Neuronal stem cell (in vitro differentiated cells): ENCODE data around the gene NRXN3.

Source experiments
- DNase-seq: peaks from one replicate; pipeline ENCODE4 v3.0.0-alpha.2; 2013; ENCODE audit warnings: low spot score
- H2AFZ ChIP-seq: one replicate; pipeline ENCODE4 v1.6.1; 2013; ENCODE audit warnings: mild to moderate bottlenecking, low read length, inconsistent platforms
- H2AK5ac ChIP-seq: 2 replicates; pipeline ENCODE4 v1.6.1; 2013; ENCODE audit warnings: low read depth, mild to moderate bottlenecking, inconsistent platforms, low read length, moderate library complexity, mixed read lengths
- H2BK120ac ChIP-seq: 2 replicates; pipeline ENCODE4 v1.6.1; 2013; ENCODE audit warnings: low read depth, mild to moderate bottlenecking, inconsistent platforms, low read length, moderate library complexity, mixed read lengths
- H2BK12ac ChIP-seq: one replicate; pipeline ENCODE4 v1.6.1; 2013; ENCODE audit warnings: low read length, inconsistent platforms
- H2BK15ac ChIP-seq: 2 replicates; pipeline ENCODE4 v1.6.1; 2013; ENCODE audit warnings: mild to moderate bottlenecking, low read length, inconsistent platforms, mixed read lengths
- H2BK5ac ChIP-seq: one replicate; pipeline ENCODE4 v1.6.1; 2013; ENCODE audit warnings: inconsistent platforms, mild to moderate bottlenecking, low read length, moderate library complexity
- H3K14ac ChIP-seq: one replicate; pipeline ENCODE4 v1.6.1; 2013; ENCODE audit warnings: low read length, inconsistent platforms
- H3K18ac ChIP-seq: 2 replicates; pipeline ENCODE4 v1.6.1; 2013; ENCODE audit warnings: low read length, inconsistent platforms
- H3K23ac ChIP-seq: 2 replicates; pipeline ENCODE4 v1.6.1; 2013; ENCODE audit warnings: low read depth, mild to moderate bottlenecking, mixed read lengths, low read length, inconsistent platforms; ENCODE audit not compliant: poor library complexity
- H3K27ac ChIP-seq: replicated peaks from 3 replicates; pipeline ENCODE4 v1.5.1; 2013; ENCODE audit warnings: low read length, inconsistent platforms
- H3K27me3 ChIP-seq, 3 experiments: 2 replicates each; pipeline ENCODE4 v1.6.1; 2013; ENCODE audit warnings: low read length in 3 of 3, mild to moderate bottlenecking in 2 of 3, inconsistent platforms in 1 of 3, low read depth in 1 of 3, mixed read lengths in 1 of 3, moderate library complexity in 1 of 3; ENCODE audit not compliant: control insufficient read depth in 3 of 3, insufficient read depth in 3 of 3
- H3K36me3 ChIP-seq, 2 donors: replicated peaks in 1 of 2; 2 replicates each; pipeline ENCODE4 v1.6.1; 2013; ENCODE audit warnings: low read length in 2 of 2; ENCODE audit not compliant: control insufficient read depth in 2 of 2, insufficient read depth in 2 of 2
- H3K4ac ChIP-seq: 2 replicates; pipeline ENCODE4 v1.6.1; 2013; ENCODE audit warnings: inconsistent platforms, mild to moderate bottlenecking, low read length, moderate library complexity
- H3K4me1 ChIP-seq, 2 donors: 1 replicate in 1 of 2; 2 replicates in 1 of 2; pipeline ENCODE4 v1.6.1; 2013; ENCODE audit warnings: low read length in 2 of 2, low read depth in 1 of 2; ENCODE audit not compliant: control insufficient read depth in 2 of 2, insufficient read depth in 1 of 2
- H3K4me2 ChIP-seq: one replicate; pipeline ENCODE4 v1.6.1; 2013; ENCODE audit warnings: mild to moderate bottlenecking, low read length, inconsistent platforms; ENCODE audit not compliant: insufficient read depth, poor library complexity, severe bottlenecking
- H3K4me3 ChIP-seq, 2 donors: 2 replicates each; pipeline ENCODE4 v1.5.1; 2013; ENCODE audit warnings: low read length in 2 of 2, mild to moderate bottlenecking in 2 of 2, inconsistent platforms in 1 of 2, moderate library complexity in 1 of 2
- H3K79me1 ChIP-seq: one replicate; pipeline ENCODE4 v1.6.1; 2013; ENCODE audit warnings: low read depth, mild to moderate bottlenecking, inconsistent platforms, low read length, moderate library complexity
- H3K9ac ChIP-seq: one replicate; pipeline ENCODE4 v1.6.1; 2013; ENCODE audit warnings: mild to moderate bottlenecking, low read depth, low read length, inconsistent platforms; ENCODE audit not compliant: poor library complexity
- H3K9me3 ChIP-seq, 2 donors: replicated peaks in 1 of 2; 2 replicates each; pipeline versions ENCODE3 to v1.6.1; 2013; ENCODE audit warnings: low read length in 2 of 2, mild to moderate bottlenecking in 2 of 2, inconsistent platforms in 1 of 2, low read depth in 1 of 2, mixed read lengths in 1 of 2, moderate library complexity in 1 of 2; ENCODE audit not compliant: control insufficient read depth in 2 of 2, insufficient read depth in 1 of 2
- H4K8ac ChIP-seq: one replicate; pipeline ENCODE4 v1.6.1; 2013; ENCODE audit warnings: low read depth, mild to moderate bottlenecking, inconsistent platforms, low read length, moderate library complexity
- H4K91ac ChIP-seq: one replicate; pipeline ENCODE4 v1.6.1; 2013; ENCODE audit warnings: low read length, low read depth, mild to moderate bottlenecking, inconsistent platforms; ENCODE audit not compliant: poor library complexity
- WGBS, 2 donors: extraction: QIAGEN DNeasy Blood & Tissue Kit; methylation state at CpG; one replicate each; pipeline ENCODE4 v1.1.7; 2013; ENCODE audit warnings: missing lambda C conversion rate in 2 of 2, mixed read lengths in 1 of 2; ENCODE audit not compliant: insufficient read length in 2 of 2, insufficient replicate concordance in 1 of 2; ENCODE audit errors: extremely low coverage in 2 of 2; 5-methylcytosine and 5-hydroxymethylcytosine counted together

The NRXN3 gene

DNA sequence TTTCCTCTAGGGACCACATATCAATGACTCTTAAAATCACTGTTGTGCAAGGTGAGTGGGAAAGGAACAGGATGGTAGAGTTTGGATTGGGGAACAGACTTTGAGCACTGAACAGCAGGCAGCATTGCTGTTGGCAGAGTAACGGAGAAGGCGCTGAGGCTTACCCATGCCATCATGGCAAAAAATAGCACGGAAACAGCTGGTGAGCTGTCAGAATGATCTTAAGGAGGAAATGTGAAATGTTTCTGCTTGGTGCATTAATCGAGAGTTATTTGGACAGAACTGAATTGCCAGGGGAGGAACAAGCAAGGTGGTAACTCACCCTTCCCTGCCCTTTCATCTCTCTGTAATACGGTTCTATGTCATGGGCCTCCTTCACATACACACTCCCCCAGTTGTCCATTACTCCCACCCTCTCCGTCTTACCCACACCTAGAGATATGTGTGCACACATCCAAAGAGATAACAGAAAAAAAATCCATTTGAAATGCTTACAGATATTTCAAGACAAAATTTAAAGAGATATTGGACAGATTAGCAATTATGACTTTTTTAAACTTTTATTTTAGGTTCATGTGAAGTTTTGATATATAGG lies 1468.6 kb downstream of the NRXN3 start:
- no peak for DNase-seq
- H3K4ac ChIP-seq = no peak overlapping the region
- no peak overlapping the region for H3K27ac ChIP-seq

GRCh38 chr14:79639613-79640012 lies 1469.4 kb downstream of the NRXN3 start:
- Histone ChIP-seq H4K8ac (no peak overlapping the region), H2AK5ac (no peak overlapping the region), H3K23ac (no peak overlapping the region), H2BK5ac (no peak overlapping the region), H3K4me1 (no peaks in the 10 kb centered on the region), H3K27me3 (no peaks in the 10 kb centered on the region), H3K9ac (no peak overlapping the region), H3K14ac (no peak overlapping the region), H3K36me3 (no peaks in the 10 kb centered on the region), H3K9me3 (peaks cover 0 to 3% of the 10 kb centered on the region in 2 donors), H3K27ac (no peak overlapping the region), H2BK120ac (no peak overlapping the region), H3K4me3 (no peak overlapping the region), H3K4me2 (no peak overlapping the region), H3K79me1 (no peaks in the 10 kb centered on the region), H4K91ac (no peak overlapping the region), H3K18ac (no peak overlapping the region), H2BK15ac (no peak overlapping the region), H3K4ac (no peak overlapping the region), H2AFZ (no peak overlapping the region), H2BK12ac (no peak overlapping the region)
- DNase-seq = no peak
- no CpG with 5 or more reads among the region's 3 CpGs for WGBS, 2 donors

More for the DNA sequence above, 1468.6 kb downstream of the NRXN3 start:
- Histone ChIP-seq H2BK120ac (no peak overlapping the region), H3K9ac (no peak overlapping the region), H3K36me3 (no peaks in the 10 kb centered on the region), H3K27me3 (no peaks in the 10 kb centered on the region), H2BK15ac (no peak overlapping the region), H2BK12ac (no peak overlapping the region), H3K4me1 (no peaks in the 10 kb centered on the region), H4K8ac (no peak overlapping the region), H4K91ac (no peak overlapping the region), H3K18ac (no peak overlapping the region), H3K14ac (no peak overlapping the region), H3K4me2 (no peak overlapping the region), H2AK5ac (no peak overlapping the region), H3K4me3 (no peak overlapping the region), H2BK5ac (no peak overlapping the region), H3K9me3 (peaks cover 0 to 3% of the 10 kb centered on the region in 2 donors), H3K79me1 (no peaks in the 10 kb centered on the region), H2AFZ (no peak overlapping the region), H3K23ac (no peak overlapping the region)
- no CpG with 5 or more reads among the region's 6 CpGs for WGBS, 2 donors

DNA sequence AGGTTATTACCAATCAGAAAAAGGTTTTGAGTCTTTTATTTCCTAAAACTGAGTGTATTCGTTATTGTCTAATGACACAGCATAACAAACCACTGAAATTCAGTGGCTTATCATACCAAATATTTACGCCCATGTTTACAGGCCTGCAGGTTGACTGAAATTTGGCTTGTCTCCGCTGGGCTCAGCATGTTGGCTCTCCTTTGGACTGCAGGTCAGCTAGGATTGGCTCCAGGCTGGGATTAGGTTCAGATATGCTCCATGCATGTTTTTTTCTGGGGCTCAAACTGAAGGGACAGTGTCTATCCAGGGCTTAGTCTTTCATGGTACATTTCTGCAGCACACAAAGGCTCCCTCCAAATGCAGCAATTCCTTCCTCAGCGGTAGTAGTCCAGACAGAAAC lies 1471.2 kb downstream of the NRXN3 start:
- Histone ChIP-seq H3K27me3 (no peaks in the 10 kb centered on the region), H4K8ac (no peak overlapping the region), H3K9me3 (peaks cover 0 to 3% of the 10 kb centered on the region in 2 donors), H3K4ac (no peak overlapping the region), H3K36me3 (no peaks in the 10 kb centered on the region), H2BK15ac (no peak overlapping the region), H2BK12ac (no peak overlapping the region), H3K27ac (no peak overlapping the region), H3K4me1 (no peaks in the 10 kb centered on the region), H4K91ac (no peak overlapping the region), H3K4me2 (no peak overlapping the region), H3K9ac (no peak overlapping the region), H3K23ac (no peak overlapping the region), H3K4me3 (no peak overlapping the region), H2AK5ac (no peak overlapping the region), H2AFZ (no peak overlapping the region), H3K79me1 (no peaks in the 10 kb centered on the region), H3K18ac (no peak overlapping the region), H2BK120ac (no peak overlapping the region), H3K14ac (no peak overlapping the region), H2BK5ac (no peak overlapping the region)
- WGBS, 2 donors = no CpG with 5 or more reads among the region's 4 CpGs
- DNase-seq = no peak

DNA sequence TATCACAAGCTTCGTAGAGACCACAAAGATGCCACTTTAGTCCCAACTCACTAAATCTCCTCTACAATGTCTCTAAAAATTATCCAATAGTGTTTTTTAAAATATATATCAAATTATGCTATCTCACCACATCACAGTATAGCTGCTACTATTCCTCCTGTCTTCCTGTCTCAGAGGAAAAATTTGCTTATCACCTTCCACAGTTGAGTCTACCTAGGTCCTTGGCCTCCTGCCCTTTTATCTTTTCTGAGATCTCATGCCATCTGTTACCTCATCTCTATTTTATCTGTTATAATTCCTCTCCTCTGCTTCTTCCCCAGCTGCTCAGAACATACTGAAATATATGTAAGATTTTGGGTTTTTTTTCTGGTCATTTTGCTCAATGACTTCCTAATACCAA lies 1473.0 kb downstream of the NRXN3 start:
- no peak overlapping the region for H4K91ac ChIP-seq
- no peak overlapping the region for H2BK120ac ChIP-seq
- WGBS, 2 donors = no CpG with 5 or more reads among the region's 1 CpG
- peaks cover 0 to 3% of the 10 kb centered on the region in 2 donors for H3K9me3 ChIP-seq
- H3K79me1 ChIP-seq = no peaks in the 10 kb centered on the region
- H3K18ac ChIP-seq = no peak overlapping the region
- H2AFZ ChIP-seq = no peak overlapping the region
- no peaks in the 10 kb centered on the region for H3K27me3 ChIP-seq
- H4K8ac ChIP-seq = no peak overlapping the region
- no peak overlapping the region for H3K4ac ChIP-seq
- H3K27ac ChIP-seq = no peak overlapping the region
- H2AK5ac ChIP-seq = no peak overlapping the region
- no peak overlapping the region for H3K4me2 ChIP-seq
- H3K14ac ChIP-seq = no peak overlapping the region
- H3K4me1 ChIP-seq = no peaks in the 10 kb centered on the region
- H2BK15ac ChIP-seq = no peak overlapping the region
- no peaks in the 10 kb centered on the region for H3K36me3 ChIP-seq
- no peak overlapping the region for H3K9ac ChIP-seq
- no peak overlapping the region for H2BK5ac ChIP-seq
- H3K23ac ChIP-seq = no peak overlapping the region
- no peak for DNase-seq
- H3K4me3 ChIP-seq = no peak overlapping the region
- no peak overlapping the region for H2BK12ac ChIP-seq
